Neural cell (in vitro differentiated cells): ENCODE measurements around the gene PLCB4. TPM values are rescaled to one million over a fixed set of nuclear protein-coding genes. Genes with fewer than 3 reads are reported as not detected.

Experiments used
- H2AFZ ChIP-seq: fragments of 200-600, 300-800 bp; sonication (generic), shearing (Covaris generic); 2 replicates; pipeline ENCODE4 v1.6.0; 2014; ENCODE audit warnings: low read depth, mild to moderate bottlenecking, antibody characterized with exemption, low read length, moderate library complexity
- H3F3A ChIP-seq: fragments of 200-600 bp; shearing (Covaris generic); 2 replicates; pipeline ENCODE4 v1.6.1; 2016; ENCODE audit warnings: mild to moderate bottlenecking, moderate library complexity, mixed read lengths, antibody characterized with exemption, low read length; ENCODE audit not compliant: insufficient read depth, poor library complexity, severe bottlenecking
- H3K27ac ChIP-seq: fragments of 200-600, 300-800 bp; sonication (generic), shearing (Covaris generic); 2 replicates; pipeline ENCODE4 v1.5.1; 2014; ENCODE audit warnings: mild to moderate bottlenecking, low read length, moderate library complexity
- H3K27me3 ChIP-seq: fragments of 300-800, 200-600 bp; sonication (generic), shearing (Covaris generic); 2 replicates; pipeline ENCODE4 v1.6.0; 2014; ENCODE audit warnings: mild to moderate bottlenecking, low read depth, low read length, moderate library complexity; ENCODE audit not compliant: insufficient read depth
- H3K36me3 ChIP-seq: fragments of 300-800, 200-600 bp; sonication (generic), shearing (Covaris generic); 2 replicates; pipeline ENCODE4 v1.5.1; 2014; ENCODE audit warnings: mild to moderate bottlenecking, antibody characterized with exemption, low read length, moderate library complexity; ENCODE audit not compliant: insufficient read depth
- H3K4me2 ChIP-seq: fragments of 300-800, 200-600 bp; sonication (generic), shearing (Covaris generic); 2 replicates; pipeline ENCODE4 v1.6.0; 2014; ENCODE audit warnings: mild to moderate bottlenecking, low read length
- H3K4me3 ChIP-seq: fragments of 300-800, 200-600 bp; sonication (generic), shearing (Covaris generic); 2 replicates; pipeline ENCODE4 v1.5.1; 2014; ENCODE audit warnings: mild to moderate bottlenecking, low read length, moderate library complexity
- H3K79me2 ChIP-seq: fragments of 200-600 bp; shearing (Covaris generic); replicated peaks from 2 replicates; pipeline ENCODE4 v1.6.0; 2014; ENCODE audit warnings: mild to moderate bottlenecking, low read length, moderate library complexity; ENCODE audit not compliant: insufficient read depth
- H3K9ac ChIP-seq: fragments of 300-800, 200-600 bp; sonication (generic), shearing (Covaris generic); 2 replicates; pipeline ENCODE4 v1.6.1; 2016; ENCODE audit warnings: mild to moderate bottlenecking, low read length, mixed read lengths
- H3K9me2 ChIP-seq: fragments of 200-600 bp; shearing (Covaris generic); 2 replicates; pipeline ENCODE4 v1.6.1; 2016; ENCODE audit warnings: mild to moderate bottlenecking, low read length, mixed read lengths; ENCODE audit not compliant: insufficient read depth
- H3K9me3 ChIP-seq: fragments of 200-600, 300-800 bp; sonication (generic), shearing (Covaris generic); 2 replicates; pipeline ENCODE4 v1.6.1; 2016; ENCODE audit warnings: mild to moderate bottlenecking, mixed run types, low read length, moderate library complexity, mixed read lengths
- H4K20me1 ChIP-seq: fragments of 200-600 bp; shearing (Covaris generic); 2 replicates; pipeline ENCODE4 v1.6.1; 2016; ENCODE audit warnings: mild to moderate bottlenecking, mixed run types; ENCODE audit not compliant: insufficient read depth
- CTCF ChIP-seq: fragments of 450-650 bp; IDR thresholded peaks from 2 replicates; pipeline ENCODE4 v1.5.1; 2014; ENCODE audit warnings: antibody characterized with exemption, mild to moderate bottlenecking, moderate library complexity; ENCODE audit not compliant: poor library complexity, severe bottlenecking
- EP300 ChIP-seq: fragments of 450-650 bp; conservative IDR thresholded peaks from 2 replicates; pipeline ENCODE4 v1.6.1; 2014; ENCODE audit warnings: antibody characterized with exemption, mild to moderate bottlenecking, moderate library complexity; ENCODE audit not compliant: poor library complexity, severe bottlenecking
- EZH2 ChIP-seq: fragments of 200-600, 300-800 bp; shearing (Covaris generic), sonication (generic); IDR thresholded peaks from 2 replicates; pipeline ENCODE4 v1.6.1; 2014; ENCODE audit warnings: antibody characterized with exemption, low read length, borderline replicate concordance, mild to moderate bottlenecking; ENCODE audit not compliant: insufficient read depth, poor library complexity, severe bottlenecking
- MXI1 ChIP-seq: fragments of 450-650 bp; conservative IDR thresholded peaks from 2 replicates; pipeline ENCODE4 v1.6.1; 2014; ENCODE audit warnings: antibody characterized with exemption, mild to moderate bottlenecking; ENCODE audit not compliant: poor library complexity, severe bottlenecking
- POLR2AphosphoS5 ChIP-seq: IDR thresholded peaks from 2 replicates; pipeline ENCODE4 v1.6.1; 2012
- RAD21 ChIP-seq: fragments of 450-650 bp; conservative IDR thresholded peaks from 2 replicates; pipeline ENCODE4 v1.6.1; 2014; ENCODE audit warnings: antibody characterized with exemption, mild to moderate bottlenecking, moderate library complexity
- REST ChIP-seq: IDR thresholded peaks from 2 replicates; pipeline ENCODE4 v1.6.1; 2012; ENCODE audit warnings: borderline replicate concordance
- SMC3 ChIP-seq: fragments of 450-650 bp; conservative IDR thresholded peaks from 2 replicates; pipeline ENCODE4 v1.6.1; 2014; ENCODE audit warnings: antibody characterized with exemption, mild to moderate bottlenecking, moderate library complexity; ENCODE audit not compliant: poor library complexity
- TAF1 ChIP-seq: IDR thresholded peaks from 2 replicates; pipeline ENCODE4 v1.6.1; 2012; ENCODE audit warnings: low read depth
- polyA plus RNA-seq: library from polyadenylated mRNA; depleted of rRNA; stranded (reverse); fragments of >200 nt; gene quantifications from 2 replicates; pipeline ENCODE4 v1.2.3, GENCODE V29; 2014

Gene PLCB4
- polyA plus RNA-seq, 1 donor from 2014 or later = 13.1 TPM

- H2AFZ ChIP-seq = no peak overlapping the region
- no peaks in the 10 kb centered on the region for H3K9me3 ChIP-seq
- no peaks in the 10 kb centered on the region for H3K79me2 ChIP-seq
- no peak overlapping the region for H3K4me3 ChIP-seq
- H3K4me2 ChIP-seq = no peak overlapping the region
- no peak overlapping the region for H3K9ac ChIP-seq
- no peaks in the 10 kb centered on the region for H3K9me2 ChIP-seq
- H3K27ac ChIP-seq = no peak overlapping the region
- H3K36me3 ChIP-seq = no peaks in the 10 kb centered on the region
- H3K27me3 ChIP-seq = no peaks in the 10 kb centered on the region
- no peaks in the 10 kb centered on the region for H3F3A ChIP-seq
- TF ChIP-seq TAF1 = no peak
- TF ChIP-seq REST = no peak
- no peak for TF ChIP-seq POLR2AphosphoS5
- TF ChIP-seq CTCF = no peak
- TF ChIP-seq EZH2 = no peak
- TF ChIP-seq EP300 = no peak
- TF ChIP-seq RAD21 = no peak
- no peak for TF ChIP-seq SMC3
- no peaks in the 10 kb centered on the region for H4K20me1 ChIP-seq
Observed at GRCh38 chr20:9082741-9083140, 13.9 kb downstream of the PLCB4 start.

- H3K4me3 ChIP-seq = no peak overlapping the region
- no peak overlapping the region for H3K9ac ChIP-seq
- H3K9me2 ChIP-seq = no peaks in the 10 kb centered on the region
- H3F3A ChIP-seq = no peaks in the 10 kb centered on the region
- TF ChIP-seq MXI1 = no peak
- no peak for TF ChIP-seq CTCF
- TF ChIP-seq POLR2AphosphoS5 = no peak
- no peak for TF ChIP-seq TAF1
- TF ChIP-seq SMC3 = no peak
- no peak for TF ChIP-seq RAD21
- TF ChIP-seq EZH2 = no peak
- no peak for TF ChIP-seq REST
- no peak for TF ChIP-seq EP300
- no peaks in the 10 kb centered on the region for H3K36me3 ChIP-seq
- H3K27ac ChIP-seq = no peak overlapping the region
- no peaks in the 10 kb centered on the region for H3K79me2 ChIP-seq
- H2AFZ ChIP-seq = no peak overlapping the region
- H3K9me3 ChIP-seq = no peaks in the 10 kb centered on the region
- no peaks in the 10 kb centered on the region for H4K20me1 ChIP-seq
- H3K4me2 ChIP-seq = no peak overlapping the region
- no peaks in the 10 kb centered on the region for H3K27me3 ChIP-seq
Observed at GRCh38 chr20:9087531-9088217, 18.8 kb downstream of the PLCB4 start.
